ENCODE results near the gene CLPTM1.

- TF ChIP-seq CTCF (IDR thresholded peaks at IDR 0.05; ENCODE audit: poor library complexity, severe bottlenecking) (no peak), EP300 (conservative IDR thresholded peaks at IDR 0.05; ENCODE audit: poor library complexity, severe bottlenecking) (no peak), SMC3 (conservative IDR thresholded peaks at IDR 0.05; ENCODE audit: poor library complexity) (no peak)
Observed at GRCh38 chr19:45032421-45032820, 77.2 kb downstream of the CLPTM1 start.
